GM21447 (cell line): ENCODE measurements around the gene TCF19.

Experiments
- ATAC-seq: cut with Tn5 transposase; IDR thresholded peaks from one replicate; pipeline ENCODE4 v1.9.1; 2021; ENCODE audit not compliant: unreplicated experiment

The TCF19 gene

DNA sequence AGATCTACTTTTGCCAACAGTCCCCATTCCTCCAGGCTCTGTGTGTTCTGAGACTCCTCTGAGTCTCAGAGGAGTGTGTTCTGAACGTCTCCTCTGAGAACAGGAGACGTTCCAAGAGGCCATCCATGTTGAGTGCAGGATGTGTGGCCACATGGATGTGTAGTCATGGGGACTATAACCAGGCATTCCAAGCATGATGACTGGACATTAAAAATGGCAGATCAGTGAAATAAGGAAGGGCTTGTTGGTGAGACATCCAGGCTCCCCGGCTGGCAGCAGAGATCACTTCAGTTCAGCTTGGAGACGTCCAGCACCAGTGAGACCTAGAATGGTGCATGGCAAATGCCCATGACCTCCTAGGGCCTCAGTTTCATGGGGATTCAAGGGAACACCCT, 46.4 kb downstream of the TCF19 start:
- ATAC-seq: no peak

DNA sequence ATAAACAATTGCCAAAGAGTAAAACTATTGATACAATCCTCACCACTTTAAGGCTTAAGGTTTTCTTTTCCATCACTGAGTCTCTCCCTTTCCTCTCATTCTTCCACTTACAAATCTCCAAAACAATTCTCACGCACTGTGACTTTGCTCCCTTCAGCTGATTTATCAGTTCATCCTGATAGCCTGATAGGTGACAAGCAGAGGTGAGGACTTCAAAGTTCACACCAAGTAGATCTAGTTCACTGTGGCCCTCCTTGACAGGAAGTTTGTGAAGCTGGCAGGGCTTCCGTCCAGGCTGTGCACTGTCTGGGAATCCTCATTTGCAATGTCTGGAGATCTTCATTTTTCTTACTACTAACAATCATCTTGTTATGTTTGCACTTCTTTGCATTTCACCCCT, 47.2 kb downstream of the TCF19 start:
- ATAC-seq: no peak

DNA sequence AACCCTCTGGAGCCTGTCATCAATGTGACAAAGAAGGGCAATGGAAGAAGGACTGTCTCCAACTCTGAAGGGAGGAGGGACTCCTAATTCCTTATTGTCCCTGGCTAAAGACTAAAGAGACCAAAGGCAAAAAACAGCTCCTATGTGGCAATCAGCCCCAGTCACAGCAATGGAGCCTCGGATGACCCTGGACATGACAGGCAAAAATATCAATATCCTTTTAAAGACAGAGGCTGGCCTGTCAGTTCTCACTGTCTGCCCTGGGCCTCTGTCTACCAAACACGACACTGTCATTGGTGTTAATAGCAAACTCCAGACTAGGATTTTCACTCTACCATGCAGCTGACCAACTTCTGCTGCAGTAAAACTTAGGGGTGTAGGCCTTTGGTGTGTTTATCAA, 50.1 kb downstream of the TCF19 start:
- ATAC-seq: no peak

DNA sequence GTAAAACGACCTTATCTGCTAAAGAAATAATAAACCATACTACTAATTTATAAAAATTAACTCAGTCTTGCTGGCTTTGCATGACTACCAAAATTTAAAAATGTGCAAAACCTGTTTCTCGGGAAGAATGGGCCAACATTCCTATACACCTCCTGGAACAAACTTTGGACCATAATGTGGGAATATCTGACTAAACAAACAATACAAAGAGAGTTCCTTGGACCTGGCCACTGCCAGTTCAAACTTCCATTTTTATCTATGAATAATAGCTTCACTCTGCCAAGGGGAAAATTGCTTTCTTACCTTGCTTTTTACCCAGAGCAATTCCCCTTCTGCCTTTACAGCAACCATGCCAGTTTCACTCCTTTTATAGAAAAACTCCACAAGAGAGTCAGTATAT, 50.7 kb downstream of the TCF19 start:
- ATAC-seq: no peak

DNA sequence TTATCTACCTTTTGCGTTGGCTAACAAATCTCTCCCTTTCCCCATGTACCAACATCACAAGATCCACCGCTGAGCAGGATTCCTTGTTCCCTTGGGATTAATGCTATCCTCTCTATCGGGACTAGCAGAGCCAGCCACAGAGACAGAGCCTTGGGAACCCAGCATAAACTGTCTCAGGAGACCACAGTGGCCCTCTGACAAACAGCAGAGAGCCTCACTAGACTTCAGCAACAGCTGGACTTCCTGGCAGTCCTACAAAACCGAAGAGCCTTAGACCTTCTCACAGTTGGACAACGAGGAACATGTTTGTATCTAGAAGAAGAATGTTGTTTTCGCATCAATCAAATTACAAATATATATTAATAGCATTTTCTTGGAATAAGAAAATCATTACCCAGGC, 51.7 kb downstream of the TCF19 start:
- ATAC-seq: no peak

DNA sequence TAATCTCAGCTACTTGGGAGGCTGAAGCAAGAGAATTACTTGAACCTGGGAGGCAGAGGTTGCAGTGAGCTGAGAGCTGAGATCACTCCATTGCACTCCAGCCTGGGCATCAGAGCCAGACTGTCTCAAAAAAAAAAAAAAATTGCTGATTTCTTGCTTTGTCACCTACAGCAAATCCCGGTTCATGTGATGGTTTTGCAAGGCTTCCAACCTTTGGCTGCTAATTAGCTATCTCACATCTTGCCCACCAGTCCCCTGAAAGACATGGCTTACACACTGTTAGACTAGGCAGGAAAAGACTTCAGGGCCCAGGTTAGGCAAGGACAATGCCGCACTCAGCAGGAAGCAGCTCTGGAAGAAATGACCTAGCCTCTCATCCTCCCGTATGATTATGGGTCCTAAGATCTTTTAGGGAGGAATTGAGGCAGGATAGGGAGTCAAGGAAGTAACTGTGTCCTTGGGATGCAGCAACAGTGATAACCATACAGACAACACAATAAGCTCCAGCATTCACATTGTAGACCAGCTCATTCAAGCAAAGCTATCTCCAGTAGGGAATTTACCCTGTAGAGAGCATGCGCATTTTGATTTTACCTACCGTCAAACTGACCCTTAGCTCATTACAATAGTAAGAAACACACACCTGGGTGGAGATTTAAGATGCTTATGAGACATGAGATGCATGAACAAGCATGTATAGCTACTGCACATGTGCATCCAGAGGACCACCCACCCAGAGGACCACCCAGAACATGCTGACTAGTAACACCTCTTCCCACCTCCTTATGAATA, 52.5 kb downstream of the TCF19 start:
- ATAC-seq: no peak
